GM23248 (cell line): ENCODE results near the gene CELA2B. TPM values are rescaled to one million over a fixed set of nuclear protein-coding genes. Genes with fewer than 3 reads are reported as not detected.
"Not testable (repeated sequence)": the region's sequence is repeated elsewhere in the genome, so short reads cannot be mapped to it uniquely, and the experiment has no call there.

Experiments used
- DNase-seq: peaks from one replicate; pipeline ENCODE4 v3.0.0-alpha.2; 2015
- H2AFZ ChIP-seq: fragments of 200-600 bp; sonication (generic); 2 replicates; pipeline ENCODE4 v1.6.1; 2016; ENCODE audit warnings: antibody characterized with exemption
- H3F3A ChIP-seq: fragments of 200-600 bp; sonication (generic); 2 replicates; pipeline ENCODE4 v1.6.1; 2016; ENCODE audit warnings: mild to moderate bottlenecking, antibody characterized with exemption, mixed run types; ENCODE audit not compliant: insufficient read depth
- H3K27ac ChIP-seq: fragments of 200-600 bp; sonication (generic); 2 replicates; pipeline ENCODE4 v1.5.1; 2016; ENCODE audit warnings: mild to moderate bottlenecking
- H3K27me3 ChIP-seq: fragments of 200-600 bp; sonication (generic); replicated peaks from 2 replicates; pipeline ENCODE4 v1.6.1; 2016; ENCODE audit warnings: mild to moderate bottlenecking; ENCODE audit not compliant: insufficient read depth
- H3K36me3 ChIP-seq: fragments of 200-600 bp; sonication (generic); 2 replicates; pipeline ENCODE4 v1.6.1; 2016; ENCODE audit warnings: low read depth, mild to moderate bottlenecking
- H3K4me1 ChIP-seq: fragments of 200-600 bp; sonication (generic); 2 replicates; pipeline ENCODE4 v1.6.1; 2016; ENCODE audit warnings: mild to moderate bottlenecking; ENCODE audit not compliant: insufficient read depth
- H3K4me2 ChIP-seq: fragments of 200-600 bp; sonication (generic); one replicate; pipeline ENCODE4 v1.6.1; 2016; ENCODE audit warnings: mild to moderate bottlenecking; ENCODE audit not compliant: unreplicated experiment
- H3K4me3 ChIP-seq: fragments of 200-600 bp; sonication (generic); 2 replicates; pipeline ENCODE4 v1.5.1; 2016; ENCODE audit warnings: mild to moderate bottlenecking
- H3K79me2 ChIP-seq: fragments of 200-600 bp; sonication (generic); 2 replicates; pipeline ENCODE4 v1.6.1; 2016; ENCODE audit warnings: mild to moderate bottlenecking; ENCODE audit not compliant: insufficient read depth
- H3K9ac ChIP-seq: fragments of 200-600 bp; sonication (generic); 2 replicates; pipeline ENCODE4 v1.6.1; 2016; ENCODE audit warnings: mild to moderate bottlenecking
- H3K9me2 ChIP-seq: fragments of 200-600 bp; sonication (generic); 2 replicates; pipeline ENCODE4 v1.6.1; 2016; ENCODE audit warnings: mixed run types, mild to moderate bottlenecking, moderate library complexity; ENCODE audit not compliant: insufficient read depth
- H3K9me3 ChIP-seq: fragments of 200-600 bp; sonication (generic); one replicate; pipeline ENCODE4 v1.6.1; 2017; ENCODE audit warnings: low read depth
- H4K20me1 ChIP-seq: fragments of 200-600 bp; sonication (generic); 2 replicates; pipeline ENCODE4 v1.6.0; 2016; ENCODE audit not compliant: insufficient read depth
- EZH2 ChIP-seq: fragments of 200-600 bp; sonication (generic); IDR thresholded peaks from 2 replicates; pipeline ENCODE4 v1.6.1; 2018; ENCODE audit warnings: antibody characterized with exemption, mild to moderate bottlenecking; ENCODE audit not compliant: insufficient read depth, poor library complexity, severe bottlenecking
- EZH2phosphoT487 ChIP-seq: fragments of 200-600 bp; sonication (generic); IDR thresholded peaks from 2 replicates; pipeline ENCODE4 v1.6.1; 2018; ENCODE audit warnings: antibody characterized with exemption, moderate library complexity, mild to moderate bottlenecking, low read depth; ENCODE audit not compliant: insufficient read depth
- WGBS, 2 experiments: methylation state at CpG; one replicate each; pipeline ENCODE4 v1.1.6; 2015 to 2017; ENCODE audit warnings: low lambda C conversion rate in 2 of 2, low coverage in 1 of 2; ENCODE audit errors: missing lambda C conversion rate in 2 of 2; 5-methylcytosine and 5-hydroxymethylcytosine counted together
- in situ Hi-C: fragments of 300-500 bp; cut with MboI; formaldehyde crosslinking; loops from 2 replicates; pipeline ENCODE4 v1.15.0; 2020
- polyA plus RNA-seq: library from polyadenylated mRNA; unstranded; fragments of >200 nt; fragmentation: Nextera tagmentation; extraction: Ambion mirVana; gene quantifications from 2 replicates; pipeline ENCODE4 v1.2.1, GENCODE V29; 2016
- total RNA-seq: library from RNA; depleted of rRNA; stranded (reverse); fragments of >200 nt; shearing (Covaris generic); gene quantifications from 2 replicates; pipeline ENCODE4 v1.2.3, GENCODE V29; 2014

The CELA2B gene
- total and polyA plus RNA-seq, 2 experiments from 2014 or later = not detected

GRCh38 chr1:15472587-15472986 lies 3.3 kb upstream of the CELA2B start:
- in situ Hi-C loops = no loop called here
- no peak for TF ChIP-seq EZH2phosphoT487

DNA sequence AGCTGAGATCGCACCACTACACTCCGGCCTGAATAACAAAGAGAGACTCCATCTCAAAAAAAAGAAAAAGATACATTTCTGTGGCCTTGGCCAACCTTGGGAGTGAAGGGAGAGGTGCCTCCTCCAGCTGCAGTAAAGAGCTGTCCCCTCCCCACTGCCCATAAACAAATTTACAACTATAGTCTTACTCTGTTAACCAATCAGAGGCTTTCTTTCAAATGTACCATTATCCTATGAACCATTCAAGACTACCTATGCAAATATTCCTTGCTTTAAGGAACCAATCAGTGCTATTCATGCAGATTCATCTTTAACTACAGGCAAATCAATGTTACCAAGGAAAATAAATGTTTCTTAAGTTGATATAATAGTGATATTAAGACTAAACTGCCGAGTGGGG lies 1.0 kb downstream of the CELA2B start:
- H3K9ac ChIP-seq = no peak overlapping the region
- no peak overlapping the region for H2AFZ ChIP-seq
- H3K4me2 ChIP-seq = no peak overlapping the region
- H4K20me1 ChIP-seq = no peaks in the 10 kb centered on the region
- H3K36me3 ChIP-seq = no peaks in the 10 kb centered on the region
- in situ Hi-C loops = no loop called here
- H3K79me2 ChIP-seq = no peaks in the 10 kb centered on the region
- no peaks in the 10 kb centered on the region for H3K27me3 ChIP-seq
- no peak for DNase-seq
- TF ChIP-seq EZH2 (no peak), EZH2phosphoT487 (no peak)
- no peaks in the 10 kb centered on the region for H3F3A ChIP-seq
- H3K27ac ChIP-seq = no peak overlapping the region
- no peaks in the 10 kb centered on the region for H3K9me2 ChIP-seq
- no peaks in the 10 kb centered on the region for H3K4me1 ChIP-seq
- no peak overlapping the region for H3K4me3 ChIP-seq
- H3K9me3 ChIP-seq = no peaks in the 10 kb centered on the region
- WGBS, 2 experiments = 87 to 92% methylated on average over 3 of the region's 3 CpGs

More at GRCh38 chr1:15472587-15472986, 3.3 kb upstream of the CELA2B start:
- Histone ChIP-seq H3K27ac (no peak overlapping the region), H3K4me3 (no peak overlapping the region), H3K9ac (no peak overlapping the region), H3F3A (no peaks in the 10 kb centered on the region), H3K79me2 (no peaks in the 10 kb centered on the region), H3K36me3 (no peaks in the 10 kb centered on the region), H3K9me2 (no peaks in the 10 kb centered on the region), H3K27me3 (no peaks in the 10 kb centered on the region), H3K4me2 (no peak overlapping the region), H2AFZ (no peak overlapping the region), H3K9me3 (no peaks in the 10 kb centered on the region), H4K20me1 (no peaks in the 10 kb centered on the region), H3K4me1 (no peaks in the 10 kb centered on the region)
- 43 to 48% methylated on average over 11 of the region's 11 CpGs for WGBS, 2 experiments
- DNase-seq = no peak

GRCh38 chr1:15477646-15478212 lies 1.8 kb downstream of the CELA2B start:
- TF ChIP-seq EZH2 (no peak), EZH2phosphoT487 (no peak)
- WGBS, 2 experiments = 88 to 89% methylated on average over 5 of the region's 5 CpGs
- Histone ChIP-seq H3K79me2 (no peaks in the 10 kb centered on the region), H3K9me3 (no peaks in the 10 kb centered on the region), H4K20me1 (no peaks in the 10 kb centered on the region), H3K36me3 (no peaks in the 10 kb centered on the region), H3K27ac (no peak overlapping the region), H3K4me3 (no peak overlapping the region), H3K4me1 (no peaks in the 10 kb centered on the region), H3K4me2 (no peak overlapping the region), H3K9me2 (no peaks in the 10 kb centered on the region), H3K9ac (no peak overlapping the region), H3F3A (no peaks in the 10 kb centered on the region), H2AFZ (no peak overlapping the region), H3K27me3 (no peaks in the 10 kb centered on the region)
- in situ Hi-C loops = no loop called here
- no peak for DNase-seq

GRCh38 chr1:15479654-15480347 lies 3.9 kb downstream of the CELA2B start:
- H3K4me2 ChIP-seq = no peak overlapping the region
- H3K9me2 ChIP-seq = no peaks in the 10 kb centered on the region
- no peaks in the 10 kb centered on the region for H3K79me2 ChIP-seq
- no peaks in the 10 kb centered on the region for H4K20me1 ChIP-seq
- 80 to 82% methylated on average over 11 of the region's 11 CpGs for WGBS, 2 experiments
- H3F3A ChIP-seq = no peaks in the 10 kb centered on the region
- no peak overlapping the region for H2AFZ ChIP-seq
- DNase-seq = no peak
- no peak overlapping the region for H3K27ac ChIP-seq
- no peaks in the 10 kb centered on the region for H3K4me1 ChIP-seq
- no peak for TF ChIP-seq EZH2phosphoT487
- TF ChIP-seq EZH2 = no peak
- in situ Hi-C loops = no loop called here
- H3K9me3 ChIP-seq = no peaks in the 10 kb centered on the region
- no peak overlapping the region for H3K4me3 ChIP-seq
- H3K27me3 ChIP-seq = no peaks in the 10 kb centered on the region
- no peaks in the 10 kb centered on the region for H3K36me3 ChIP-seq
- H3K9ac ChIP-seq = no peak overlapping the region

DNA sequence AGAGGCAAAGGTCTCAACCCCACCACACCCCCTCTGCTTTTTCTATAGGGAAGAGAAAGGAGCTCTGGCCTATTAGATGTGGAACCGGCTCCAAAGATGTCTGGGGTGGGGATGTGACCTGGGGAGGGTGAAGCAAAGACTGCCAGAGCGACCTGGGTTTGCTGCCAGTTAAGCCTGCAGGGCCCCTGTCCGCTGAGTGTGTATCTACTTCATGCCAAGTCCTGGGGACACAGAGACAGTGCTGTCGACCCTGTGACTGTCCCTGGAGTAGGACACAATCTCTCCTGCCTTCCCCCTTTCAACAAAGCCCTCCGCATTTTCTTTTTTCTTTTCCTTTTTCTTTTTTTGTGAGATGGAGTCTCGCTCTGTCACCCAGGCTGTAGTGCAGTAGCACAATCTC lies 6.6 kb downstream of the CELA2B start:
- H3K9ac ChIP-seq, H3K27ac ChIP-seq, H3K4me3 ChIP-seq, H3F3A ChIP-seq, DNase-seq, H4K20me1 ChIP-seq, H3K79me2 ChIP-seq, H3K9me3 ChIP-seq, H3K27me3 ChIP-seq, H3K4me2 ChIP-seq, H3K9me2 ChIP-seq, in situ Hi-C loops, H3K36me3 ChIP-seq, H3K4me1 ChIP-seq, H2AFZ ChIP-seq: not testable (repeated sequence)
- 90 to 91% methylated on average over 6 of the region's 6 CpGs for WGBS, 2 experiments

DNA sequence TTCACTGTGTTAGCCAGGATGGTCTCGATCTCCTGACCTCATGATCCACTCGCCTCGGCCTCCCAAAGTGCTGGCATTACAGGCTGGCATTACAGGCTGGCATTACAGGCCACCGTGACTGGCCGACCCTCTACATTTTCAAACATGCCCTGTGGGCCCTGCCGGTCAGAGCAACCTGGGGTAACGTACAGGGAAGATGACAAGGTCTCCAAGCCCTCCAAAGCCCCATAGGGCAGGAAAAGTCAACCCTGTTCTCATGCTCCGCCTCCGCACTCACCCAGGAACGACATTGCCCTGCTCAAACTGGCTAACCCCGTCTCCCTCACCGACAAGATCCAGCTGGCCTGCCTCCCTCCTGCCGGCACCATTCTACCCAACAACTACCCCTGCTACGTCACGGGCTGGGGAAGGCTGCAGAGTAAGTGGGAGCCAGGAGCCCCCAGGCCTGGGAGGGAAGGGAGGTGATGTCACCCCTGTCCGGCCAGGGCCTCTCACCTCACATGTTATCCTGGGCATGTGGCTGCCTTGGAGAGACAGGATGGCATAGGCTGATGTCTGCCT lies 7.2 kb downstream of the CELA2B start:
- H3K36me3 ChIP-seq, H3K27ac ChIP-seq, H3K9me2 ChIP-seq, H4K20me1 ChIP-seq, H3K9me3 ChIP-seq, in situ Hi-C loops, H3K79me2 ChIP-seq, DNase-seq, H3F3A ChIP-seq, H3K4me1 ChIP-seq, H3K27me3 ChIP-seq, H3K4me2 ChIP-seq, H2AFZ ChIP-seq, H3K4me3 ChIP-seq, H3K9ac ChIP-seq: not testable (repeated sequence)
- WGBS, 2 experiments = 85 to 90% methylated on average over 11 to 14 of the region's 16 CpGs
